GM13977 (cell line): ENCODE results near the gene SLC38A5.

Experiments used
- DNase-seq: peaks from one replicate; pipeline ENCODE4 v3.0.0; 2012; ENCODE audit warnings: low spot score
- in situ Hi-C: fragments of 300-500 bp; cut with MboI; formaldehyde crosslinking; loops from one replicate; pipeline ENCODE4 v1.12.0; 2022; ENCODE audit warnings: low sequenced_read_pairs, low pct_unique_long_range_greater_than_20kb, mixed read lengths, inconsistent platforms; ENCODE audit not compliant: unreplicated experiment
- TF ChIP-seq, protein P1 (sequence below): IDR thresholded peaks from 2 replicates; pipeline ENCODE4 v1.5.1; 2012; ENCODE audit warnings: mild to moderate bottlenecking, control low read depth; ENCODE audit not compliant: insufficient read depth; ENCODE audit errors: extremely low read depth, missing control alignments

Gene SLC38A5

DNA sequence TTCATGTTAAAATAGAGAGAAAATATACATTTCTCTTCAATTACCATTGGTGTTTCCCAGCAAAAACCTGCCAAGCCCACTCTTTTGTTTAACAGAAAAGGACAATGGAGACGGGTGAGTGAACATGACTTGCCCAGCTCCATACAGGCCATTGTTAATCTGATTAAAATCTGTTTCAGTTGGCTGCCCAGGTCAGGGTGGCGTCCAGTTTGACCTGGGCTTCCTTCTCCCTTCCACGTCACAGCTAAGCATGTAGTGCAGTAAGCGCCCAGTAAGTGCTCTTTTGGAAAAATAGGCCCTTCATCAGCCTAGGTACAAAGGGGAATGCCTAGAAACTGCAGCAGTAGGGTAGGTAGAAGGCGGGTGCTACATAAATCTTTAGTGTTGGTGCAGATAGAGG, 37.2 kb upstream of the SLC38A5 start:
- TF ChIP-seq, protein P1, sequence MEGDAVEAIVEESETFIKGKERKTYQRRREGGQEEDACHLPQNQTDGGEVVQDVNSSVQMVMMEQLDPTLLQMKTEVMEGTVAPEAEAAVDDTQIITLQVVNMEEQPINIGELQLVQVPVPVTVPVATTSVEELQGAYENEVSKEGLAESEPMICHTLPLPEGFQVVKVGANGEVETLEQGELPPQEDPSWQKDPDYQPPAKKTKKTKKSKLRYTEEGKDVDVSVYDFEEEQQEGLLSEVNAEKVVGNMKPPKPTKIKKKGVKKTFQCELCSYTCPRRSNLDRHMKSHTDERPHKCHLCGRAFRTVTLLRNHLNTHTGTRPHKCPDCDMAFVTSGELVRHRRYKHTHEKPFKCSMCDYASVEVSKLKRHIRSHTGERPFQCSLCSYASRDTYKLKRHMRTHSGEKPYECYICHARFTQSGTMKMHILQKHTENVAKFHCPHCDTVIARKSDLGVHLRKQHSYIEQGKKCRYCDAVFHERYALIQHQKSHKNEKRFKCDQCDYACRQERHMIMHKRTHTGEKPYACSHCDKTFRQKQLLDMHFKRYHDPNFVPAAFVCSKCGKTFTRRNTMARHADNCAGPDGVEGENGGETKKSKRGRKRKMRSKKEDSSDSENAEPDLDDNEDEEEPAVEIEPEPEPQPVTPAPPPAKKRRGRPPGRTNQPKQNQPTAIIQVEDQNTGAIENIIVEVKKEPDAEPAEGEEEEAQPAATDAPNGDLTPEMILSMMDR = no peak
- in situ Hi-C loops = no loop called here

GRCh38 chrX:48505481-48505880, 35.4 kb upstream of the SLC38A5 start:
- TF ChIP-seq, protein P1 = no peak
- in situ Hi-C loops = no loop called here
- no peak for DNase-seq

More for the DNA sequence above, 37.2 kb upstream of the SLC38A5 start:
- DNase-seq = no peak

- TF ChIP-seq, protein P1 = no peak
- DNase-seq = no peak
- in situ Hi-C loops = no loop called here
These were observed 34.2 kb upstream of the SLC38A5 start for GRCh38 chrX:48504261-48504660.

DNA sequence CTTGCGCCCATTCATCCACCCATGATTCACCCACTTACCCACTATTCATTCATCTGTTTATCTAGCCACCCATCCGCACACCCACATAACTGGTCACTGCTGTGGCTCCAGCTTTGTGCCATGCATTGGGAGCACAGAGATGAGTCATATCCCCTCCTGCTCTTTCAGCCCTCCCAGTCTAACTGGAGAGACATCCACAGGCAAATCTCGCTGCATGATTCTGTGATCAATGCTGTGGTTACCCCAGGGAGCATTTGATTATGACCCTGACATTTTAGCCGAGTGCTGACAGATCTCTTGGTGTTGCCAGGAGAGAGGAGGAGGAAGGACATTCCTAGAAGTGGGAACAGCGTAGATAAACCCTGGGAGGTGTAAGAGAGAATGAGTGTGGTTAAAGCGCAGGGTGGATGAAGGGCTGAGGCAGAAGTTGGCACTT, 28.3 kb upstream of the SLC38A5 start:
- in situ Hi-C loops = loop anchor here (25.0 kb wide), 1 partner anchor 411 kb away; no protein-coding TSS in a partner anchor
- TF ChIP-seq, protein P1 = no peak
- DNase-seq = no peak

DNA sequence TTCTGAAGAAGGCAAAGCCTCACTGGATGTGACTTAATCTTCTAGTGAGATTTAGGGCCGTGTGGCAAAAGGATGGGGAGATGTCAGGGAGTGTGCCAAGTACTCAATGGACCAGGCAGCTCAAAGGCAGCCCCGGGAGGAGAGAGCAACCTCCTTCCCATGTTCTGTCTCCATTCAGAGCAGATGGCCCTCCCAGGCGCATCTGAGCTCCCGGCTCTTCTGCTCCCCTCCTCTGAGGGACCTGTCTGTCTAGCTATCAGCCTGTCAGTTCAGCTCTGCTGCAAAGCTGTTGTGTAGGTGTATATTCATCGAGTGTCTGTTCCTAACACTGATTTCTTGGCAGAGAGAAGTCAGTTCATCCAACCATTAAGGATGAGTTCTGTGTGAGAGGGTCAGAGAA, 27.8 kb upstream of the SLC38A5 start:
- TF ChIP-seq, protein P1 = no peak
- in situ Hi-C loops = loop anchor here (25.0 kb wide), 1 partner anchor 411 kb away; no protein-coding TSS in a partner anchor
- DNase-seq = no peak

DNA sequence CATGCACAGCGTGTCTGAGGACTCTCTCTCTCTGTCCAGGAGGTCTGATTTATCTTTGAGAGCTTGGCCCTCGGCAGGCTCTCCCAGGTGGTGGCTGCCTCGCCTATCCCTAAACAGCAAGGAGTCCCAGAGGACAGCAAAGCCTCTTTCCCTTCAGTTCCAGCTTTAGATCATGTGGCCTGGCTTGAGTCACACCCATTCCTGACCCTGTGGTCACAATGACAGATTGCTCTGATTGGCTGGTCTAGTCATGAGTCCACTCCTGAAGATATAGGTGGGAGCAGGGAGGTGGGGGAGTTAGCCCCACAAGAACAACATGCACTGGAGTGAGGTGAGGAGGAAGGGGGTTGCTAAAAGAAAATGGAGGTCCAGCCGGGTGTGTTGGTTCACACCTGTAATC, 26.6 kb upstream of the SLC38A5 start:
- DNase-seq = no peak

More for the DNA sequence above, 26.6 kb upstream of the SLC38A5 start:
- in situ Hi-C loops = loop anchor here (25.0 kb wide), 1 partner anchor 409 kb away; no protein-coding TSS in a partner anchor
- TF ChIP-seq, protein P1 = no peak
